IMR-90 (cell line): ENCODE results near the gene ZNF598.

Source experiments
- BHLHE40 ChIP-seq: fragments of 150-350 bp; IDR thresholded peaks from 2 replicates; pipeline ENCODE4 v1.6.1; 2016; ENCODE audit warnings: mild to moderate bottlenecking, low read depth, low read length
- CEBPB ChIP-seq: IDR thresholded peaks from 2 replicates; pipeline ENCODE4 v1.6.1; 2012; ENCODE audit warnings: low read depth, low read length, improper control_type of control experiment
- CHD1 ChIP-seq: IDR thresholded peaks from 2 replicates; pipeline ENCODE4 v1.6.1; 2012; ENCODE audit warnings: low read depth, low read length, improper control_type of control experiment
- ELK1 ChIP-seq: fragments of 150-350 bp; IDR thresholded peaks from 2 replicates; pipeline ENCODE4 v1.6.1; 2016; ENCODE audit warnings: low read depth, mild to moderate bottlenecking, low read length, moderate library complexity, borderline replicate concordance
- FOS ChIP-seq: fragments of 150-350 bp; IDR thresholded peaks from 2 replicates; pipeline ENCODE4 v1.6.1; 2016; ENCODE audit warnings: low read depth, low read length
- MXI1 ChIP-seq: IDR thresholded peaks from 2 replicates; pipeline ENCODE4 v1.6.1; 2012; ENCODE audit warnings: low read depth, mild to moderate bottlenecking, low read length, moderate library complexity, borderline replicate concordance
- POLR2A ChIP-seq: IDR thresholded peaks from 2 replicates; pipeline ENCODE4 v1.6.1; 2012; ENCODE audit warnings: mild to moderate bottlenecking, low read depth, low read length
- RAD21 ChIP-seq: IDR thresholded peaks from 2 replicates; pipeline ENCODE4 v1.6.1; 2012; ENCODE audit warnings: low read length, improper control_type of control experiment
- RCOR1 ChIP-seq: IDR thresholded peaks from 2 replicates; pipeline ENCODE4 v1.6.1; 2012; ENCODE audit warnings: mild to moderate bottlenecking, low read length, improper control_type of control experiment; ENCODE audit not compliant: insufficient replicate concordance
- RFX5 ChIP-seq: IDR thresholded peaks from 2 replicates; pipeline ENCODE4 v1.8.0; 2012; ENCODE audit warnings: low read depth, mild to moderate bottlenecking, low read length, moderate library complexity
- SMC3 ChIP-seq: fragments of 150-350 bp; IDR thresholded peaks from 2 replicates; pipeline ENCODE4 v1.6.1; 2016; ENCODE audit warnings: low read depth, mild to moderate bottlenecking, antibody characterized with exemption, low read length, moderate library complexity
- TF ChIP-seq, protein P1 (sequence below): conservative IDR thresholded peaks from 2 replicates; pipeline ENCODE4 v1.5.1; 2012; ENCODE audit warnings: mild to moderate bottlenecking, low read depth, low read length, improper control_type of control experiment
- TF ChIP-seq, protein P2 (sequence below): fragments of 150-350 bp; IDR thresholded peaks from 2 replicates; pipeline ENCODE4 v1.6.1; 2017; ENCODE audit warnings: mild to moderate bottlenecking, antibody characterized with exemption, low read length, low read depth

GRCh38 chr16:1977875-1978268 is 31.7 kb downstream of the ZNF598 start:
- TF ChIP-seq, protein P1, sequence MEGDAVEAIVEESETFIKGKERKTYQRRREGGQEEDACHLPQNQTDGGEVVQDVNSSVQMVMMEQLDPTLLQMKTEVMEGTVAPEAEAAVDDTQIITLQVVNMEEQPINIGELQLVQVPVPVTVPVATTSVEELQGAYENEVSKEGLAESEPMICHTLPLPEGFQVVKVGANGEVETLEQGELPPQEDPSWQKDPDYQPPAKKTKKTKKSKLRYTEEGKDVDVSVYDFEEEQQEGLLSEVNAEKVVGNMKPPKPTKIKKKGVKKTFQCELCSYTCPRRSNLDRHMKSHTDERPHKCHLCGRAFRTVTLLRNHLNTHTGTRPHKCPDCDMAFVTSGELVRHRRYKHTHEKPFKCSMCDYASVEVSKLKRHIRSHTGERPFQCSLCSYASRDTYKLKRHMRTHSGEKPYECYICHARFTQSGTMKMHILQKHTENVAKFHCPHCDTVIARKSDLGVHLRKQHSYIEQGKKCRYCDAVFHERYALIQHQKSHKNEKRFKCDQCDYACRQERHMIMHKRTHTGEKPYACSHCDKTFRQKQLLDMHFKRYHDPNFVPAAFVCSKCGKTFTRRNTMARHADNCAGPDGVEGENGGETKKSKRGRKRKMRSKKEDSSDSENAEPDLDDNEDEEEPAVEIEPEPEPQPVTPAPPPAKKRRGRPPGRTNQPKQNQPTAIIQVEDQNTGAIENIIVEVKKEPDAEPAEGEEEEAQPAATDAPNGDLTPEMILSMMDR, result no peak
- TF ChIP-seq RAD21 (no peak), ELK1 (no peak), MXI1 (no peak), POLR2A (no peak), FOS (no peak), SMC3 (no peak), CHD1 (no peak), BHLHE40 (no peak), CEBPB (no peak), RCOR1 (no peak), RFX5 (no peak)
- TF ChIP-seq, protein P2, sequence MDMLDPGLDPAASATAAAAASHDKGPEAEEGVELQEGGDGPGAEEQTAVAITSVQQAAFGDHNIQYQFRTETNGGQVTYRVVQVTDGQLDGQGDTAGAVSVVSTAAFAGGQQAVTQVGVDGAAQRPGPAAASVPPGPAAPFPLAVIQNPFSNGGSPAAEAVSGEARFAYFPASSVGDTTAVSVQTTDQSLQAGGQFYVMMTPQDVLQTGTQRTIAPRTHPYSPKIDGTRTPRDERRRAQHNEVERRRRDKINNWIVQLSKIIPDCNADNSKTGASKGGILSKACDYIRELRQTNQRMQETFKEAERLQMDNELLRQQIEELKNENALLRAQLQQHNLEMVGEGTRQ, result no peak
